Upper lobe of left lung (tissue), 6 donors: ENCODE data around the gene IFNGR1. TPM values are rescaled to one million over a fixed set of nuclear protein-coding genes. Genes with fewer than 3 reads are reported as not detected.
"Not testable (repeated sequence)": the region's sequence is repeated elsewhere in the genome, so short reads cannot be mapped to it uniquely, and the experiment has no call there.

Experiments
- ATAC-seq, 2 donors: fragments of 200-7000 bp; cut with Tn5 transposase; one replicate each; pipeline ENCODE4 v1.9.1; 2022; ENCODE audit warnings: mild to moderate bottlenecking in 2 of 2, moderate library complexity in 2 of 2; ENCODE audit not compliant: low FRiP score in 2 of 2
- DNase-seq, 2 donors: peaks; one replicate each; pipeline ENCODE4 v3.0.0-alpha.2; 2019 to 2020
- H3K27ac ChIP-seq, 4 donors: fragments of 200-600 bp; sonication (generic); one replicate each; pipeline ENCODE4 v1.5.1; 2016 to 2019
- H3K27me3 ChIP-seq, 4 donors: fragments of 200-600 bp; sonication (generic); one replicate each; pipeline ENCODE4 v1.5.1; 2017 to 2019
- H3K36me3 ChIP-seq, 4 donors: fragments of 200-600 bp; sonication (generic); one replicate each; pipeline ENCODE4 v1.5.1; 2016 to 2019
- H3K4me1 ChIP-seq, 4 donors: fragments of 200-600 bp; sonication (generic); one replicate each; pipeline ENCODE4 v1.5.1; 2018 to 2019
- H3K4me3 ChIP-seq, 4 donors: fragments of 200-600 bp; sonication (generic); one replicate each; pipeline ENCODE4 v1.5.1; 2017 to 2019; ENCODE audit warnings: mild to moderate bottlenecking in 2 of 4, moderate library complexity in 1 of 4
- H3K9me3 ChIP-seq, 4 donors: fragments of 200-600 bp; sonication (generic); one replicate each; pipeline ENCODE4 v1.5.1; 2018 to 2019
- EP300 ChIP-seq, 4 donors: sonication (generic); formaldehyde crosslinking; IDR thresholded peaks; one replicate each; pipeline ENCODE4 v1.5.1; 2017; ENCODE audit warnings: antibody characterized with exemption in 4 of 4, control low read depth in 2 of 4
- POLR2A ChIP-seq, 4 donors: fragments of 450-650 bp; IDR thresholded peaks; one replicate each; pipeline ENCODE4 v1.5.1; 2016 to 2017; ENCODE audit warnings: antibody characterized with exemption in 4 of 4, mild to moderate bottlenecking in 2 of 4
- POLR2AphosphoS5 ChIP-seq, 2 donors: sonication (generic); formaldehyde crosslinking; IDR thresholded peaks; one replicate each; pipeline ENCODE4 v1.5.1; 2017; ENCODE audit warnings: antibody characterized with exemption in 2 of 2
- WGBS, 2 donors: methylation state at CpG; one replicate each; pipeline ENCODE4 v1.1.5; 2017 to 2018; 5-methylcytosine and 5-hydroxymethylcytosine counted together
- total RNA-seq, 6 donors: library from RNA; depleted of rRNA in 4 of 6; stranded (reverse); fragments of >200 nt in 4 of 6; gene quantifications; one replicate each; pipeline versions ENCODE4 v1.1.0 to v1.2.1, GENCODE V29; 2016 to 2021
- TF ChIP-seq, protein P1 (sequence below), 6 experiments: fragments of 450-650 bp in 4 of 6; fragments of 200-600 bp in 2 of 6; sonication (generic) in 2 of 6; IDR thresholded peaks; one replicate each; pipeline ENCODE4 v1.5.1; 2016 to 2019; ENCODE audit warnings: antibody characterized with exemption in 6 of 6
- donor health status: DM: no; HTN: no; CAD: no; lungs with moderate emphysema.
- donor health status: DM: no; HTN: yes; CAD: no; lungs with severe emphysema.

The IFNGR1 gene
- total RNA-seq, 6 donors from 2014 or later, result 94.0 to 216 (median 183) TPM

- Histone ChIP-seq H3K4me3 (peak overlapping the region in 3 of 4 donors; percentile 13 to 81 (median 75)), H3K27me3 (no peaks in the 10 kb centered on the region), H3K4me1 (peaks cover 60 to 85% (median 77%) of the 10 kb centered on the region in 4 donors), H3K27ac (peak overlapping the region; percentile 50 to 99 (median 78)), H3K9me3 (no peaks in the 10 kb centered on the region), H3K36me3 (peaks cover 0 to 16% (median 4%) of the 10 kb centered on the region in 4 donors)
- no peak for DNase-seq
- ATAC-seq, result no peak
- TF ChIP-seq EP300 (IDR thresholded peaks at IDR 0.05) (no peak), POLR2AphosphoS5 (IDR thresholded peaks at IDR 0.05) (no peak), POLR2A (IDR thresholded peaks at IDR 0.05) (no peak)
- TF ChIP-seq, protein P1, sequence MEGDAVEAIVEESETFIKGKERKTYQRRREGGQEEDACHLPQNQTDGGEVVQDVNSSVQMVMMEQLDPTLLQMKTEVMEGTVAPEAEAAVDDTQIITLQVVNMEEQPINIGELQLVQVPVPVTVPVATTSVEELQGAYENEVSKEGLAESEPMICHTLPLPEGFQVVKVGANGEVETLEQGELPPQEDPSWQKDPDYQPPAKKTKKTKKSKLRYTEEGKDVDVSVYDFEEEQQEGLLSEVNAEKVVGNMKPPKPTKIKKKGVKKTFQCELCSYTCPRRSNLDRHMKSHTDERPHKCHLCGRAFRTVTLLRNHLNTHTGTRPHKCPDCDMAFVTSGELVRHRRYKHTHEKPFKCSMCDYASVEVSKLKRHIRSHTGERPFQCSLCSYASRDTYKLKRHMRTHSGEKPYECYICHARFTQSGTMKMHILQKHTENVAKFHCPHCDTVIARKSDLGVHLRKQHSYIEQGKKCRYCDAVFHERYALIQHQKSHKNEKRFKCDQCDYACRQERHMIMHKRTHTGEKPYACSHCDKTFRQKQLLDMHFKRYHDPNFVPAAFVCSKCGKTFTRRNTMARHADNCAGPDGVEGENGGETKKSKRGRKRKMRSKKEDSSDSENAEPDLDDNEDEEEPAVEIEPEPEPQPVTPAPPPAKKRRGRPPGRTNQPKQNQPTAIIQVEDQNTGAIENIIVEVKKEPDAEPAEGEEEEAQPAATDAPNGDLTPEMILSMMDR (IDR thresholded peaks at IDR 0.05), result no peak
- WGBS, 2 donors, result 22 to 30% methylated on average over 4 of the region's 4 CpGs
Measured at GRCh38 chr6:137213331-137213740, 5.8 kb downstream of the IFNGR1 start.

- WGBS, 2 donors, result 92 to 98% methylated on average over 3 of the region's 3 CpGs
- TF ChIP-seq POLR2A (IDR thresholded peaks at IDR 0.05), result no peak
- TF ChIP-seq POLR2AphosphoS5 (IDR thresholded peaks at IDR 0.05), result no peak
- TF ChIP-seq, protein P1 (IDR thresholded peaks at IDR 0.05), result no peak
- TF ChIP-seq EP300 (IDR thresholded peaks at IDR 0.05), result no peak
- Histone ChIP-seq H3K27me3 (no peaks in the 10 kb centered on the region), H3K4me3 (peak overlapping the region in 2 of 4 donors; percentile 26 to 81), H3K36me3 (peaks cover 0 to 27% (median 4%) of the 10 kb centered on the region in 4 donors), H3K9me3 (no peaks in the 10 kb centered on the region), H3K27ac (peak overlapping the region in 3 of 4 donors; percentile 36 to 99 (median 97)), H3K4me1 (peaks cover 70 to 91% (median 79%) of the 10 kb centered on the region in 4 donors)
- DNase-seq, result no peak
- ATAC-seq, result no peak
Measured at GRCh38 chr6:137211910-137212309, 7.3 kb downstream of the IFNGR1 start.

DNA sequence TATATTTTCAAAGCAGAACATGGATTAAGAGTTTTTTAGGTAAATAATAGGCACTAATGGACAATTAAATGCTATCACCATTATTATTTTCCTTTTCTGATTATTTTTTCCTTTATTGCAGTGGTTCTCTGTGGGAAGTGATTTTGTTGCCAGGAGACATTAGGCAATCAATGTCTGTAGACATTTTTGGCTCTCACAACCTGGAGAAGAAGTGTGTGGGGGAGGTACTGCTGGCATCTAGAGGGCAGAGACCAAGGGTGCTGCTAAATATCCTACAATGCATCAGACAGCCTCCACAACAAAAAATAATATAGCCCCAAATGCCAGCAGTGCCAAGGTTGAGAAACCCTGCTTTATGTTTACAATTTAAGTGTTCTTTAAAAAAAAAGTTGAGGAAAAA lies 8.3 kb downstream of the IFNGR1 start:
- H3K27ac ChIP-seq, result peak overlapping the region; percentile 36 to 99 (median 66)
- H3K9me3 ChIP-seq, result no peaks in the 10 kb centered on the region
- no peaks in the 10 kb centered on the region for H3K27me3 ChIP-seq
- H3K4me3 ChIP-seq, result peak overlapping the region in 1 of 4 donors; percentile 1
- H3K4me1 ChIP-seq, result peaks cover 72 to 91% (median 85%) of the 10 kb centered on the region in 4 donors
- DNase-seq, result no peak
- peak in 1 of 2 donors; percentile 68 for ATAC-seq
- TF ChIP-seq POLR2A (IDR thresholded peaks at IDR 0.05) (no peak), POLR2AphosphoS5 (IDR thresholded peaks at IDR 0.05) (peak in 1 of 2 donors; percentile 29)
- H3K36me3 ChIP-seq, result peaks cover 2 to 36% (median 7%) of the 10 kb centered on the region in 4 donors

- Histone ChIP-seq H3K4me3 (no peak overlapping the region), H3K27me3 (no peaks in the 10 kb centered on the region), H3K9me3 (no peaks in the 10 kb centered on the region), H3K36me3 (peaks cover 18 to 60% (median 33%) of the 10 kb centered on the region in 4 donors), H3K27ac (peak overlapping the region in 2 of 4 donors; percentile 15 to 42), H3K4me1 (peaks cover 54 to 77% (median 68%) of the 10 kb centered on the region in 4 donors)
- TF ChIP-seq, protein P1 (IDR thresholded peaks at IDR 0.05), result no peak
- TF ChIP-seq EP300 (IDR thresholded peaks at IDR 0.05) (no peak), POLR2A (IDR thresholded peaks at IDR 0.05) (no peak), POLR2AphosphoS5 (IDR thresholded peaks at IDR 0.05) (no peak)
- WGBS, 2 donors, result 87 to 98% methylated on average over 5 to 7 of the region's 7 CpGs
- no peak for ATAC-seq
- DNase-seq, result no peak
Measured at GRCh38 chr6:137208279-137208678, 10.9 kb downstream of the IFNGR1 start.

DNA sequence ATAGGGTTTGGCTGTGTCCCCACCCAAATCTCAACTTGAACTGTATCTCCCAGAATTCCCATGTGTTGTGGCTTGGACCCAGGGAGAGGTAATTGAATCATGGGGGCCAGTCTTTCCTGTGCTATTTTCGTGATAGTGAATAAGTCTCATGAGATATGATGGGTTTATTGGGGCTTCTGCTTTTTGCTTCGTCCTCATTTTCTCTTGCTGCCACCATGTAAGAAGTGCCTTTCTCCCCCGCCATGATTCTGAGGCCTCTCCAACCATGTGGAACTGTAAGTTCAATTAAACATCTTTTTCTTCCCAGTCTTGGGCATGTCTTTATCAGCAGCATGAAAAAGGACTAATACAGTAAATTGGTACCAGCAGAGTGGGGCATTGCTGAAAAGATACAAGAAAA lies 11.7 kb downstream of the IFNGR1 start:
- Histone ChIP-seq H3K27ac (peak overlapping the region in 2 of 4 donors; percentile 14 to 15), H3K36me3 (peaks cover 22 to 68% (median 39%) of the 10 kb centered on the region in 4 donors), H3K4me1 (peaks cover 46 to 69% (median 61%) of the 10 kb centered on the region in 4 donors)
- not testable (repeated sequence) for ATAC-seq, DNase-seq, H3K9me3 ChIP-seq, H3K27me3 ChIP-seq, H3K4me3 ChIP-seq
- WGBS, 2 donors, result 89 to 94% methylated on average over 3 of the region's 3 CpGs

- Histone ChIP-seq H3K9me3 (no peaks in the 10 kb centered on the region), H3K36me3 (peaks cover 22 to 72% (median 44%) of the 10 kb centered on the region in 4 donors), H3K27ac (peak overlapping the region in 1 of 4 donors; percentile 69), H3K4me1 (peaks cover 37 to 67% (median 57%) of the 10 kb centered on the region in 4 donors), H3K27me3 (no peaks in the 10 kb centered on the region), H3K4me3 (no peak overlapping the region)
- DNase-seq (no peak), ATAC-seq (no peak)
- 9 to 11% methylated on average over 1 of the region's 1 CpG for WGBS, 2 donors
- TF ChIP-seq POLR2AphosphoS5 (IDR thresholded peaks at IDR 0.05) (no peak), EP300 (IDR thresholded peaks at IDR 0.05) (no peak), POLR2A (IDR thresholded peaks at IDR 0.05) (no peak)
- TF ChIP-seq, protein P1 (IDR thresholded peaks at IDR 0.05), result no peak
Measured at GRCh38 chr6:137206577-137206976, 12.6 kb downstream of the IFNGR1 start.
